LNCaP clone FGC (cell line): ENCODE data around the gene RNASE1.
"Not testable (repeated sequence)": the region's sequence is repeated elsewhere in the genome, so short reads cannot be mapped to it uniquely, and the experiment has no call there.

ENCODE experiments used
- DNase-seq: peaks from one replicate; pipeline ENCODE4 v3.0.0-alpha.2; 2011; ENCODE audit warnings: low read depth
- H3K4me3 ChIP-seq: 2 replicates; pipeline ENCODE4 v1.5.1; 2011; ENCODE audit warnings: mild to moderate bottlenecking, low read depth, low read length, control low read depth
- CTCF ChIP-seq: IDR thresholded peaks from 2 replicates; pipeline ENCODE4 v1.5.1; 2012; ENCODE audit warnings: mild to moderate bottlenecking; ENCODE audit not compliant: control insufficient read depth, insufficient read depth; ENCODE audit errors: extremely low read depth

RNASE1 gene

DNA sequence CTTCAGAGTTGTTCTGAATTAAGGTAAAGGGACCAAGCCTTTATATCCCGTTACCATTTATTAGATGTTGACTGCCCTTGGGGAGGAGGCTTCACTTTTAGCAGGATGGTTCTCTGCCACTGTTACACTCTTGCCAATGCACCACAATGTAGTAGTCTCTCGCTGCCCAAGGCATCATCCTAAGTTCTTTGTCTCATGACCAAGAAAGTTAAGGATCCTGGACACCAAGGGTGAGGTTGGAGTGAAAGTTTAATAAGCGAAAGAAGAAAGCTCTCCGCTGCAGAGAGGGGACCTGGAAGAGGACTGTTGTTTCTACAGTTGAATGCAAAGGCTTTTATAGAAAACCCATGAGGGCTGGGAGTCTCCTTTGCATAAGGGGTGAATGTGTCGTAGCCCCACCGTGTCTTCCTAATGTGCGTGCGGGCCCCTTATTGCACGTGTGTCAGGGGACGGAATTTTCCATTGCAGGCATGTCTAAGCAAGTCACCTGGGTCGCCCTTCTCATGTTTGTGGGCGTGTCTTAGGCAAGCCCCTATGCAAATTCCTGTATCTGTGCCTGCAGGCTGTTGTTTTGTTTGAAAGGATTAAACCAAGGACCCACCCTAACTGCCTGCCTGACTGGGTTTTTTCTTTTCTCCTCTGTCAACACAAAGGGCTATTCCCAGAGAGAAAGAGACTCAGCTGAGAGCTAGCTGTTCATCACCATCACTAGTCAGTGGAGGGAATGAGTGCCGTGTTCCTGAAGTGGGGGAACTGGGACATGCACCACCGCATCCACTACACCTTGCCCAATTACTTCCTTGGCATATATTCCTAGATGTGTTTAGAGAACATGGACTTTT is 17.6 kb upstream of the RNASE1 start:
- DNase-seq: no peak
- TF ChIP-seq CTCF: no peak
- no peak overlapping the region for H3K4me3 ChIP-seq

- no peak overlapping the region for H3K4me3 ChIP-seq
- DNase-seq: no peak
- peak; percentile 56 for TF ChIP-seq CTCF
Observed at GRCh38 chr14:20818861-20819260, 16.2 kb upstream of the RNASE1 start.

GRCh38 chr14:20815946-20816345 is 13.3 kb upstream of the RNASE1 start:
- not testable (repeated sequence) for H3K4me3 ChIP-seq, DNase-seq

GRCh38 chr14:20811986-20812975 is 9.6 kb upstream of the RNASE1 start:
- DNase-seq: no peak
- H3K4me3 ChIP-seq: no peak overlapping the region
- TF ChIP-seq CTCF: no peak

DNA sequence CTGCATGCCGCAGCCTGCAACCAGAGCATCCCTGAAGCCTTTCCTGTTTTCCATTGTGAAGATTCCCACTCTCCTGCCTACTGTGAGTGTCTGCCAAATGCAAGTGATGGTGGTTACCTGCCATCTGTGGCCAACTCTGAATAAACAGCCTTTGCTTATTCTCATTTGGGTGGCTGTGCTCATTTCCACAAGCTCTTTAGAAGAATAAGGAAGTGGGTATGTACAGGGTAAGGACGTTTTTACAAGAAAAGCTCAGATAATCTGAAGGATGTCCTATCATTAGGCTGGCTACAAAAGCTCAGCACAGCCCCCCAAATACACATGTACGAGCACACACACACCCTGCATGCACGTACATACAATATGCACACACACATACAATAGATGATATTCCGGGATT is 7.3 kb upstream of the RNASE1 start:
- no peak overlapping the region for H3K4me3 ChIP-seq
- TF ChIP-seq CTCF: no peak
- DNase-seq: no peak

- no peak for DNase-seq
- H3K4me3 ChIP-seq: no peak overlapping the region
- TF ChIP-seq CTCF: no peak
Observed at GRCh38 chr14:20808162-20808483, 5.5 kb upstream of the RNASE1 start.
